HepG2 (cell line): ENCODE data around the gene CCDC7. TPM values are rescaled to one million over a fixed set of nuclear protein-coding genes. Genes with fewer than 3 reads are reported as not detected.
A peak's percentile ranks its signal among the peaks of the same experiment; 100 is the strongest.

Experiments used
- ATF1 ChIP-seq: IDR thresholded peaks from 2 replicates; pipeline ENCODE4 v1.6.1; 2016; ENCODE audit warnings: mild to moderate bottlenecking, control low read depth
- CBX5 ChIP-seq: sonication (generic); formaldehyde crosslinking; IDR thresholded peaks from 2 replicates; pipeline ENCODE4 v1.4.0; 2020; ENCODE audit warnings: missing genetic modification reagents, borderline replicate concordance
- CTCF ChIP-seq: sonication (generic); formaldehyde crosslinking; IDR thresholded peaks from 2 replicates; pipeline ENCODE4 v1.5.0; 2020; ENCODE audit warnings: mild to moderate bottlenecking, missing genetic modification reagents, moderate library complexity
- HNF4G ChIP-seq, 2 experiments: sonication (generic) in 1 of 2; formaldehyde crosslinking in 1 of 2; IDR thresholded peaks; 2 replicates each; pipeline versions ENCODE4 v1.4.0 to v1.6.1; 2011 to 2020; ENCODE audit warnings: borderline replicate concordance in 2 of 2, low read depth in 2 of 2, mild to moderate bottlenecking in 2 of 2, low read length in 1 of 2, missing genetic modification reagents in 1 of 2, moderate library complexity in 1 of 2
- KDM5A ChIP-seq: fragments of 200-600 bp; sonication (generic); IDR thresholded peaks from 2 replicates; pipeline ENCODE4 v1.7.0; 2018; ENCODE audit warnings: antibody characterized with exemption, mild to moderate bottlenecking, low read length, borderline replicate concordance
- MAZ ChIP-seq, 2 experiments: sonication (generic) in 1 of 2; formaldehyde crosslinking in 1 of 2; IDR thresholded peaks; 2 replicates each; pipeline versions ENCODE4 v1.5.0 to v1.6.1; 2012 to 2020; ENCODE audit warnings: low read depth in 2 of 2, mild to moderate bottlenecking in 2 of 2, borderline replicate concordance in 1 of 2, improper control_type of control experiment in 1 of 2, low read length in 1 of 2, missing genetic modification reagents in 1 of 2, moderate library complexity in 1 of 2
- MNT ChIP-seq: fragments of 450-650 bp; IDR thresholded peaks from 2 replicates; pipeline ENCODE4 v1.6.1; 2016
- PBX3 ChIP-seq: sonication (generic); formaldehyde crosslinking; IDR thresholded peaks from 2 replicates; pipeline ENCODE4 v1.8.1; 2023; ENCODE audit warnings: missing genetic modification reagents, inconsistent platforms, borderline replicate concordance
- RXRB ChIP-seq: IDR thresholded peaks from 2 replicates; pipeline ENCODE4 v1.6.1; 2016; ENCODE audit warnings: borderline replicate concordance, missing genetic modification reagents, missing compliant biosample characterization
- SIX4 ChIP-seq: sonication (generic); formaldehyde crosslinking; IDR thresholded peaks from 2 replicates; pipeline ENCODE4 v1.4.0; 2020; ENCODE audit warnings: missing genetic modification reagents
- STAT5B ChIP-seq: sonication (generic); formaldehyde crosslinking; IDR thresholded peaks from 2 replicates; pipeline ENCODE4 v1.4.0; 2020; ENCODE audit warnings: missing genetic modification reagents
- TAF15 ChIP-seq: fragments of 200-400 bp; formaldehyde crosslinking; IDR thresholded peaks from one replicate; pipeline ENCODE4 v1.6.1; 2018; ENCODE audit warnings: mild to moderate bottlenecking, low read depth, low read length; ENCODE audit not compliant: poor library complexity, severe bottlenecking
- ZBTB21 ChIP-seq: sonication (generic); formaldehyde crosslinking; IDR thresholded peaks from 2 replicates; pipeline ENCODE4 v1.4.0; 2020; ENCODE audit warnings: missing genetic modification reagents
- ZBTB43 ChIP-seq: sonication (generic); formaldehyde crosslinking; conservative IDR thresholded peaks from 2 replicates; pipeline ENCODE4 v1.4.0; 2020; ENCODE audit warnings: missing genetic modification reagents
- ZBTB8A ChIP-seq: sonication (generic); formaldehyde crosslinking; IDR thresholded peaks from 2 replicates; pipeline ENCODE4 v1.4.0; 2020; ENCODE audit warnings: mild to moderate bottlenecking, low read depth, missing genetic modification reagents, borderline replicate concordance
- ZFP36L2 ChIP-seq: sonication (generic); formaldehyde crosslinking; IDR thresholded peaks from 2 replicates; pipeline ENCODE4 v1.4.0; 2020; ENCODE audit warnings: missing genetic modification reagents
- ZFP82 ChIP-seq: sonication (generic); formaldehyde crosslinking; IDR thresholded peaks from 2 replicates; pipeline ENCODE4 v1.5.1; 2020; ENCODE audit warnings: mild to moderate bottlenecking, missing genetic modification reagents, borderline replicate concordance
- ZNF280B ChIP-seq: sonication (generic); formaldehyde crosslinking; IDR thresholded peaks from 2 replicates; pipeline ENCODE4 v1.5.0; 2020; ENCODE audit warnings: missing genetic modification reagents, mild to moderate bottlenecking, borderline replicate concordance
- ZNF337 ChIP-seq: sonication (generic); formaldehyde crosslinking; IDR thresholded peaks from 2 replicates; pipeline ENCODE4 v1.5.1; 2020; ENCODE audit warnings: missing genetic modification reagents, low read depth, mild to moderate bottlenecking, borderline replicate concordance
- ZNF33A ChIP-seq: sonication (generic); formaldehyde crosslinking; IDR thresholded peaks from 2 replicates; pipeline ENCODE4 v1.5.1; 2020; ENCODE audit warnings: missing genetic modification reagents, mild to moderate bottlenecking, moderate library complexity, borderline replicate concordance
- ZNF343 ChIP-seq: sonication (generic); formaldehyde crosslinking; IDR thresholded peaks from 2 replicates; pipeline ENCODE4 v1.4.0; 2020; ENCODE audit warnings: mild to moderate bottlenecking, missing genetic modification reagents
- ZSCAN29 ChIP-seq: sonication (generic); formaldehyde crosslinking; conservative IDR thresholded peaks from 2 replicates; pipeline ENCODE4 v1.4.0; 2020; ENCODE audit warnings: mild to moderate bottlenecking, missing genetic modification reagents
- polyA plus RNA-seq, 8 experiments: library from polyadenylated mRNA; depleted of rRNA in 3 of 8; stranded (reverse) in 7 of 8; unstranded in 1 of 8; fragments of >200 nt; fragmentation: Illumina TruSeq in 4 of 8; extraction: Trizol in 4 of 8; gene quantifications; 2 replicates each; pipeline versions ENCODE4 v1.2.1 to v1.2.3, GENCODE V29; 2011 to 2016; ENCODE audit warnings: low read depth in 4 of 8, missing spikeins in 1 of 8, mixed read lengths in 1 of 8; ENCODE audit not compliant: insufficient read depth in 1 of 8
- total RNA-seq, 5 experiments: library from RNA; depleted of rRNA; stranded (reverse); fragments of >200 nt; fragmentation: Illumina TruSeq; extraction: Trizol; gene quantifications; 2 replicates each; pipeline ENCODE4 v1.2.3, GENCODE V29; 2016; ENCODE audit warnings: low read depth in 1 of 5

Gene CCDC7
- total and polyA plus RNA-seq, 2 of the 13 experiments (the other 11 are each of a cell fraction or from before 2014, with no cell fraction given): 0.40 to 1.8 TPM

- TF ChIP-seq ZNF280B (CRISPR knock-in tag): no peak
- no peak for TF ChIP-seq STAT5B (CRISPR knock-in tag)
- TF ChIP-seq ZBTB21 (CRISPR knock-in tag): no peak
- no peak for TF ChIP-seq KDM5A
- no peak for TF ChIP-seq MAZ (IDR thresholded peaks at IDR 0.05; ENCODE audit: borderline replicate concordance, low read depth, low read length)
- TF ChIP-seq MAZ (CRISPR knock-in tag; IDR thresholded peaks at IDR 0.05; ENCODE audit: low read depth): no peak
- TF ChIP-seq CBX5: no peak
- no peak for TF ChIP-seq HNF4G (IDR thresholded peaks at IDR 0.05; ENCODE audit: borderline replicate concordance, low read depth, low read length)
- TF ChIP-seq HNF4G (CRISPR knock-in tag; IDR thresholded peaks at IDR 0.05; ENCODE audit: borderline replicate concordance, low read depth): no peak
- TF ChIP-seq ZNF33A (CRISPR knock-in tag): no peak
- TF ChIP-seq TAF15: no peak
- TF ChIP-seq ATF1 (CRISPR knock-in tag): no peak
- no peak for TF ChIP-seq ZSCAN29
- no peak for TF ChIP-seq ZNF343
- TF ChIP-seq ZNF337 (CRISPR knock-in tag): no peak
- no peak for TF ChIP-seq CTCF (CRISPR knock-in tag)
- no peak for TF ChIP-seq ZFP82 (CRISPR knock-in tag)
- TF ChIP-seq ZBTB8A (CRISPR knock-in tag): no peak
- peak; percentile 25; the same call in 1 of the 2 replicates for TF ChIP-seq RXRB
- TF ChIP-seq ZBTB43: no peak
- no peak for TF ChIP-seq ZFP36L2 (CRISPR knock-in tag)
- TF ChIP-seq MNT: no peak
- peak; percentile 66 for TF ChIP-seq SIX4 (CRISPR knock-in tag)
- TF ChIP-seq PBX3 (CRISPR knock-in tag): no peak
These were observed 56.0 kb downstream of the CCDC7 start (continued) for GRCh38 chr10:32501906-32502305.
